ENCODE measurements around the gene RBM15. TPM values are rescaled to one million over a fixed set of nuclear protein-coding genes. Genes with fewer than 3 reads are reported as not detected.

Gene RBM15
- total and polyA plus RNA-seq, 7 donors = 1.9 to 32.0 (median 21.0) TPM

DNA sequence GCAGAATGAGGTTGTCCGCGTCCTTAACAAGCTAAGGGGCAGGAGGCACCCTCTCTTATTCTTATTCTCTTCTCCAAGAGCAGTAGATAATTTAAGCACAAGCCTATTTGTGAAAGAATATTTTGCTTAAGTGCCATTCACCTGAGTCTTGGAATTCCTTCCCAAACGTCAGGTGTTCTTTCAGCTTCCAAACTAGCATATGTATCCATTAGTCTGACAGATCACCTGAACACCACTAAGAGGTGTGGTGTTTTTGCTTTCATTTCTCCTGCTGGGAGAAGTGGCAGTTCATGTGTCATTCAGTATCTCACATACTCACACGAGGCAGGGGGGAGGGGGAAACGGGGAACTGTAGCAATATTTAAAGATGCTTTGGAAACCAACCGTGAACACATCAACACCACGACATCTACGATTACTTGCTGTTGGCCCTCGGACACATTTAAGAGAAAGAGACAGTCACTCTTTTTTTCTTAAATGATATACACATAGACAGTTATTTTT lies 45.5 kb upstream of the RBM15 start:
- H3K9me3 ChIP-seq = no peaks in the 10 kb centered on the region
- H3K4me3 ChIP-seq = no peak overlapping the region
- no peak for DNase-seq
- H3K27me3 ChIP-seq (ENCODE audit: insufficient read depth in 3 of 3, low read length in 2 of 3) = no peaks in the 10 kb centered on the region
- H3K27ac ChIP-seq = no peak overlapping the region
- H3K4me1 ChIP-seq = no peaks in the 10 kb centered on the region
- H3K36me3 ChIP-seq (ENCODE audit: insufficient read depth in 1 of 2, low read depth in 1 of 2) = no peaks in the 10 kb centered on the region
- no peak for ATAC-seq
- 70 to 72% (median 72%) methylated on average over 9 of the region's 9 CpGs for WGBS, 3 donors
- TF ChIP-seq CTCF (IDR thresholded peaks at IDR 0.05) = no peak
- intact Hi-C loops (cut with DNase I) = no loop called here

- WGBS, 3 donors = 89 to 91% (median 91%) methylated on average over 9 of the region's 9 CpGs
These were observed 44.9 kb upstream of the RBM15 start for GRCh38 chr1:110294308-110294707.

GRCh38 chr1:110298991-110299390 lies 40.2 kb upstream of the RBM15 start:
- Histone ChIP-seq H3K27ac (no peak overlapping the region), H3K9me3 (no peaks in the 10 kb centered on the region), H3K36me3 (ENCODE audit: insufficient read depth in 1 of 2, low read depth in 1 of 2) (no peaks in the 10 kb centered on the region), H3K4me3 (no peak overlapping the region), H3K4me1 (no peaks in the 10 kb centered on the region), H3K27me3 (ENCODE audit: insufficient read depth in 3 of 3, low read length in 2 of 3) (no peaks in the 10 kb centered on the region)
- DNase-seq (no peak), ATAC-seq (no peak)
- intact Hi-C loops (cut with DNase I) = no loop called here
- TF ChIP-seq CTCF (IDR thresholded peaks at IDR 0.05) = no peak
- WGBS, 3 donors = 78 to 83% (median 82%) methylated on average over 4 of the region's 4 CpGs

More at GRCh38 chr1:110294308-110294707, 44.9 kb upstream of the RBM15 start:
- H3K4me1 ChIP-seq = no peaks in the 10 kb centered on the region
- DNase-seq (no peak), ATAC-seq (no peak)
- H3K4me3 ChIP-seq = no peak overlapping the region
- H3K9me3 ChIP-seq = no peaks in the 10 kb centered on the region
- no peak overlapping the region for H3K27ac ChIP-seq
- no peaks in the 10 kb centered on the region for H3K27me3 ChIP-seq (ENCODE audit: insufficient read depth in 3 of 3, low read length in 2 of 3)
- intact Hi-C loops (cut with DNase I) = no loop called here
- no peaks in the 10 kb centered on the region for H3K36me3 ChIP-seq (ENCODE audit: insufficient read depth in 1 of 2, low read depth in 1 of 2)
- TF ChIP-seq CTCF (IDR thresholded peaks at IDR 0.05) = no peak

DNA sequence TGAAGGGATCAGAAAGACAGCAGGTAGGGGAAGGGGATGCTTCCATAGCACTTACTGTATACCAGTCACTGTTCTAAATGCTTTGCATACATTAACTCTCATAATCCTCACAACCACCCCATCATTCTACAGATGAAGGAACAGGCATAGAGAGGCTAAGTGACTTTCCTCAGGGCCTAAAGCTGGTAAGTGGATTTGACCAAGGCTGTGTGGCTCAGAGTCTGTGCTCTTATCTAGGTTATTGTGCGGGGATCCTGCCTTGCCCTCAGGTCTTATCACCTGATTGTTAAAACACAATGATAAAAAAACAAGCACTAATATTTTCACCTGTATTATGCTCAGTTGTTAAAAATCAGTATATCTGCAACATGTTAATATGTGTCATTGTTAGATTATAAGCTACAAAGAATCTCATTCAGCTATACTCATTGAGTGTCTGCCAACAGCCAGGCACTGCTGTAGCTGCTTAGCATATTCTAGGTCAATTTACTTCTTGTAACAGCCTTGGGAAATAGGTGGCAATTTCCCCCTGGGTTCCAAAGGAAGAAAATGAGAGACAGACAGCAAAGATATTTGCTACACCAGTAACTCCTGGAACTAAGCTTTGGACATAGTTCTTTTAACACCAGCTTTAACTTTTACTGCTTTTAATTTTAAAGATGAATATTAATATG lies 38.6 kb upstream of the RBM15 start:
- ATAC-seq = no peak
- Histone ChIP-seq H3K9me3 (no peaks in the 10 kb centered on the region), H3K27ac (no peak overlapping the region), H3K4me1 (no peaks in the 10 kb centered on the region), H3K27me3 (ENCODE audit: insufficient read depth in 3 of 3, low read length in 2 of 3) (no peaks in the 10 kb centered on the region), H3K36me3 (ENCODE audit: insufficient read depth in 1 of 2, low read depth in 1 of 2) (no peaks in the 10 kb centered on the region), H3K4me3 (no peak overlapping the region)
- no peak for TF ChIP-seq CTCF (IDR thresholded peaks at IDR 0.05)
- WGBS, 3 donors = 93 to 98% (median 97%) methylated on average over 1 of the region's 1 CpG
- intact Hi-C loops (cut with DNase I) = no loop called here
- DNase-seq = no peak

DNA sequence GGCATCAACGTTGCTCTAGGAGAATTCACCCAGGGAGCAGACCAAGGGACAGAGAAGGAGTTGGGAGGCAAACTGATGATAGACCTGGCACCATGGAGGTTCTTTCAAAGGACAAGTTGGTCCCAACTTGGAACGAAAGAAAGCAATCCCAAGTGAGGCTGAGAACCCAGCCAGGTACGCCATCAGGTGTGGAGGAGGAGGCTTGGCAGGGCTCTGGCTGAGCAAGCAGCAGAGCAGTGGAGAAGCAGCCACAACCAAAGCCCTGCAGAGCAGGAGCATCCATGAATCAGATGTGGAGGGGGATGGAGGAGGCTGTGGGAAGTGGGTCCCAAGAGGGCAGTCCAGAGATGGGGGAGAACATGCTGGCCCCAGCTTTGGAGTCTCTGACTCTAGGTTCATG lies 36.3 kb upstream of the RBM15 start:
- ATAC-seq (no peak), DNase-seq (no peak)
- TF ChIP-seq CTCF (IDR thresholded peaks at IDR 0.05) = no peak
- intact Hi-C loops (cut with DNase I) = no loop called here
- no peak overlapping the region for H3K4me3 ChIP-seq
- H3K27ac ChIP-seq = no peak overlapping the region
- H3K9me3 ChIP-seq = no peaks in the 10 kb centered on the region
- no peaks in the 10 kb centered on the region for H3K4me1 ChIP-seq
- H3K27me3 ChIP-seq (ENCODE audit: insufficient read depth in 3 of 3, low read length in 2 of 3) = no peaks in the 10 kb centered on the region
- H3K36me3 ChIP-seq (ENCODE audit: insufficient read depth in 1 of 2, low read depth in 1 of 2) = no peaks in the 10 kb centered on the region
- 86 to 91% (median 89%) methylated on average over 3 of the region's 3 CpGs for WGBS, 3 donors
